GM04504 (cell line): Measurements from ENCODE around the gene UGCG.
"Not testable (repeated sequence)": the region's sequence is repeated elsewhere in the genome, so short reads cannot be mapped to it uniquely, and the experiment has no call there.

Experiments
- DNase-seq: peaks from one replicate; pipeline ENCODE4 v3.0.0-alpha.2; 2012; ENCODE audit warnings: low read depth

The UGCG gene

GRCh38 chr9:111955048-111955447, 58.4 kb downstream of the UGCG start:
- no peak for DNase-seq

- peak; percentile 87 for DNase-seq
Measured at GRCh38 chr9:111957856-111958631, 61.4 kb downstream of the UGCG start.

DNA sequence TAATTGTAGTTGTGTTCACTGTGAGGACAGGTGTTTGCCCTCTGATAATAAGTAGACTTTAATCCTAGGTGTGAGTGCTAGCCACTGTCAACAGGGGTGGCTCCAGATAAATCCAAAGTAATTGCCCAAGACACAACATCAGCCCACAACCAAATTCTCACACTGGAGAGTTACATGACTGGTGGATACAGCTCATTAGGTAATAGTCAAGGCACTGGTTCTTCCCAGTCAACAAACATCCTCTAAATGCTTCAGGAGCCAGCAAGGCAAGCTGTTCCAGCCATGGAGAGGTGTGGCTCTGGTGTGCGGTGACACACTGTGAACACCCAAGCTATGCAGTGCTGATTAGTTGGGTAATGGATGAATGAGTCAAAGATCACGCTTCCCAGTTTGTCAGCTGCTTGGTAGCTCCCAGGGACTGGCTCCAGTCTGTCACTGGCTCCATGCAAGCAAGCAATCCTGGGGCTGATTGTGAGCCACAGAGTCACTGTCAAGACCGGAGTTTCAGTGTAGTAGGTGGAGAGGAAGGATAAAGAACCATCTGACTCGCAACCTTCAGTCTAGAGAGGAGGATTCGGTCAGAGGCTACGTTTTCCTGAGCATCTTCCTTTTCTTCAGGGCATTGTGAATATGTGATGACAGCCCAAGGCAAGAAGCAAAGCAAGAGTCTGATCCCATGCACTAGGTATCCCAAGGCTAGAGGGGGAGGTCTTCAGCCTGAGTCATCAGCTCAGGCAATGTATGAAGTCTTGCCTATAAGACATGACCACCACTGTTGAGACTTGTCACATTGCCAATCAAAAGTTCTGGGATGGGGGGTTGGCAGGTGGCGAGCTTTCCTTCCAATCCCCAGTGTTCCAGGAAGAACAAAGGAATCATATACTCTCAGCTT, 63.1 kb downstream of the UGCG start:
- peak; percentile 96 for DNase-seq

GRCh38 chr9:111960485-111960884, 63.9 kb downstream of the UGCG start:
- DNase-seq, result not testable (repeated sequence)

DNA sequence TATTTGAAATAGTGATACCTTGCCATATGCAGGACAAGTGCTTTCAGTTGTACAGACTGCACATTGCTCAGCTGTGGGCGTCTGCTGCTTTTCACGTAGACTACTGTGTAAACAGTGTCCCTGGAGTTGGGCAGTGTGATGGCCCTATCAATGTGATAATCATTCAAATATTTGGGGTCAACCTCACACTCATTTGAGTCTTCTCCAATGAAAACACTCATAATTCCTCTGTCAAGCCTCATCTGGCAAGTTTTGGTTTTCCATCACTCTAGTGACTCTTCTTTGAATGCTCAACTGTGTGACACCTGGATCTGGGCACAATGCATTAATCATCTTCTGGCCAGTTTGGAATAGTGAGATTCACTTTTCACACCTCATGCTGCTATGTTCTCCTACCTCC, 64.4 kb downstream of the UGCG start:
- DNase-seq, result no peak

- no peak for DNase-seq
Measured at GRCh38 chr9:111961575-111961974, 65.0 kb downstream of the UGCG start.

DNA sequence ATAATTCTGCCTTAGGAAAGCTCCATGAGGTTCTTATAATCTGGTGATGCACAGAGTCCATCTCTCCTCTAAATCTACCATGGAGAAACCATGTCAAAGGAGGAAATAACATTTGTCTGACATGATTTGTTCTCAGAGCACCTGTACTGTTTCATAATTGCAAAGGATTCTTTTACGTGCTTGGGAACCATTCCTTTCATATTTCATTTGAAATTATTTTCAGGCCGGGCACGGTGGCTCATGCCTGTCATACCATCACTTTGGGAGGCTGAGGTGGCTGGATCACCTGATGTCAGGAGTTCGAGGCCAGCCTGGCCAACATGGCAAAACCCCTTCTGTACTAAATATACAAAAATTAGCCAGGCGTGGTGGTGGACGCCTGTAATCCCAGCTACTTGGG, 65.4 kb downstream of the UGCG start:
- no peak for DNase-seq

DNA sequence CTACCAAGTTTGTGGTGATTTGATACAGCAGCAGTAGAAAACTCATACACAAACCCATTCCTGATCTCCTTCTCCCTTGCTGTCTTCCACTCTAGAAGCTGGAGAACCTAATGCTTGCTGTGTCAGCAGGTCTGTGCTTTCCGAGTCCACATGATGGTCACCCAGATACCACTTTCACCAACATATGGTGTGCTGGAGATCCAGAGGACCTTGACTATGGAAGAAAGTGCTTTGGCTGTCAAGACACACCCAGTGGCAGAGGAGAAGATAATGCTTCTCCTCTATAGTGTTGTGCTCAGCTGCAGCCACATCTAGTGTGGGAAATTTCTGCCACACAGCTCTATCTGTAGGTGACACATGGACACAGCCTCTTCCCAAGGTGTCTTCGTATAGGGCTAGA, 67.4 kb downstream of the UGCG start:
- no peak for DNase-seq

DNA sequence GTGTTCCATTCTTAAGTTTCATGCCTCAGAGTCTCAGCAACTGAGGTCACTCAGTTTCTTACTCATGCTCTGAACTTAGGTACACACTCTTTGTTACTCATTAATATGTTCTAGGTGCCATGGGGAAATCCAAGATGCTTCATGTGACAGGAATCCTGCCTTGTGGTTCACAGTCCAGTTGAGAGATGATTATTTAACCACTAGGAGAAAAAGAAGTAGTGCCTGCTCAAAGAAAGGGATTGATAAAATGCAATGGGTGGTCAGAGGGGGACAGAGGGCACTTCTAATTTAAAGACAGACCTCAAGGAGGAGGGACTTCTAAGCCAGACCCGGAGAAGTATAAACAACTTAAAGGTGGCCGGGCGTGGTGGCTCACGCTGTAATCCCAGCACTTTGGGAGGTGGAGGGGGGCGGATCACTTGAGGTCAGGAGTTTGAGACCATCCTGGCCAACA, 69.0 kb downstream of the UGCG start:
- DNase-seq, result peak; percentile 85

- no peak for DNase-seq
Measured at GRCh38 chr9:111966124-111966723, 69.6 kb downstream of the UGCG start.

GRCh38 chr9:111966861-111967291, 70.3 kb downstream of the UGCG start:
- DNase-seq, result no peak

DNA sequence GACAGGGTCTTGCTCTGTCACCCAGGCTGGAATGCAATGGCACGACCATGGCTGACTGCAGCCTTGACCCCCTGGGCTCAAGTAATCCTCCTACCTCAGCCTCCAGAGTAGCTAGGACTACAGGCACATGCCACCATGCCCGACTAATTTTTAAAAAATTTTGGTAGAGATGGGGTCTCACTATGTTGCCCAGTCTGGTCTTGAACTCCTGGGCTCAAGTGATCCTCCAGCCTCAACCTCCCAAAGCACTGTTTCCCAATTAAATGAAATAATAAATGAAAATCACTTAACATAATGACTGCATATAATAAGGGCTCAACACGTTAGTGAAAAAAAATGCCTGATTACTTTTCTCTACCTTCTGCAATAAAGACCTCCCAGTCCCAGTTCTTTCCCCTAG, 71.0 kb downstream of the UGCG start:
- no peak for DNase-seq

DNA sequence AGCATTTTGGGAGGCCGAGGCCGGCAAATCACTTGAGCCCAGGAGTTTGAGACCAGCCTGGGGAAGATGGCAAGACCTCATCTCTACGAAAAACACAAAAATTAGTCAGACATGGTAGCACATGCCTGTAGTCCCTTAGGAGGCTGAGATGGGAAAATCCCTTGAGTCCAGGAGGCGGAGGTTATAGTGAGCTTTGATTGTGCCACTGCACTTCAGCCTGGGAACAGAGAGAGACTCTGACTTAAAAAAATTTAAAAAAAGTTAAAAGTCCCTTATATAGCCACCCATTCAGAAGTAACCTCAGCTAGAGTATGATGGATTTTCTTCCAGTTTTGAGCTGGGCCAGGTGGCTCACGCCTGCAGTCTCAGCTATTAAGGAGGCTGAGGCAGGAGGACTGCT, 72.4 kb downstream of the UGCG start:
- no peak for DNase-seq

DNA sequence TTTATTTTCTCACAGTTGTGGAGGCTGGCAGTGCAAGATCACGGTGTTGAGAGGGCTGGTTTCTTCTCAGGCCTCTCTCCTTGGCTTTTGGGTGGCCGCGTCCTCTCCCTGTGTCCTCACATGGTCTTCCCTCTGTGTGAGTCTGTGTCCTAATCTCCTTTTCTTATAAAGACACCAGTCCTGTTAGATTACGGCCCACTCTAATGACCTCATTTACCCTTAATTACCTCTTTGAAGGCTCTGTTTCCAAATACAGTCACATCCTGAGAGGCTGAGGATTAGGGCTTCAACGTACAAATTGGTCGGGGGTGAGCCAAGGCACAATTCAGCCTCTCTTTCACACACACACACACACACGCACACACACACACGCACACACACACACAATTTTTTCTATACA, 73.0 kb downstream of the UGCG start:
- DNase-seq, result no peak

DNA sequence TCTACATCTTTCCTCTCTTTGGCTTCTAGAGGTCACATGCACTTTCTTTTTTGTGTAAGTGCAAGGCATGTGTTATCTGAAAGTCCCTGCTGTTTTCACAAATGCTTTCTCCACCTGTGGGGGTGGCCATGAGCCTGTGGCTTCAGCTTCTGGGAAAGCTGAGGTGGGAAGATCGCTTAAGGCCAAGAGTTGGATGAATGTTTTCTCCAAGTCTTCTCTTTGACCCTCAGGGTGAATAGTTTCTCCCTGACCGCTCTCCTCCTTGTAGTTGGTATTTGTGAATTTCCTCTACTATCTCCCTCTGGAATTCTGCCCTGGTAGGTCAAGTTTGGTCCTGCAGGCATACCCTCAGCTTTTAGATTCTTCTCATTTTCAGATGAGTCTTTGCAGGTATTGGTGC, 74.2 kb downstream of the UGCG start:
- DNase-seq, result no peak

DNA sequence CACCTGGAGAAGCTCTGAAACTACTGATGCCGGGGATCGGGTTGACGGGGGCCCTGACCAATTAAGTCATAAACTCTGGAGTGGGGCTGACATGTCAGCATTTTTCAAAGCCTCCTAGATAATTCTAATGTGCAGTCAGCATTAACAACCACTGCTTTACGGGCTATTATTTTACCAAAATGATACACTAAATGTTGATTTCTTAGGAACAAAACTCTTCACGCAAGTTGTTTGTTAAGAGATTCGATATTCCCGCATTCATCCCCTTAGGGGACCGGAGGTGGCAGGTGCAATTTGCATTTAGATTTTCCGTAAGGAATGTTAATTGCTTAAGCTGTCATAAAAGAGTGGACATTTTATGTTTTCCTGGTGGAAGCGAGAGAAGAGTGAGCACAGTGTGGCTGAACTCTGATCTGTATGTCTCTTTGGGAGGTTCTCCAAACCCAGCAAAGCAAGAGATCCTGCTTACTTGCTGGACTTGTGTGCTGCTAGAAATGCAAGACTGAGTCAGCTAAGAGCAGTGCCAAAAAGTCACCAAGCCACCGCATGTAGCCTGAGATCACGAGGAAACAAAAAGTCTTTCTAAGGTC, 77.6 kb downstream of the UGCG start:
- DNase-seq, result peak; percentile 59

- no peak for DNase-seq
Measured at GRCh38 chr9:111975709-111976108, 79.1 kb downstream of the UGCG start.

DNA sequence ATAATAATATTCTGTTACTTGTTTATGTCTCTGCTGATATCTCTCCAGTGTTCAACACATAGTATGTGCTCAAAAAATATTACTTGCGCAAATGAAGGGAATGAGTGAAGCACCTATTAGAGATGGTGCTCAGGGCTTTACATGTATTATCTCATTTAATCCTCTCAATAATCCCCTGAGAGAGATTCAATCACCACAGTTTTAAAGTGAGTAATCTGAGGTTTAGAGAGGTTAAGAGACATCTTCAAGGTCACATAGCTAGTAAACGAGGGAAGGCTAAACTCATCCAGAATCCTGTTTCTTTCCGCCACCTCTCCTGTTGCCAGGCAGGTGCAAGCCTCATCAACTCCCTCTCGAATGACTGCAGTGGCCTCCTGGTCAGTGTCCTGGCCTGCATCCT, 82.0 kb downstream of the UGCG start:
- no peak for DNase-seq

DNA sequence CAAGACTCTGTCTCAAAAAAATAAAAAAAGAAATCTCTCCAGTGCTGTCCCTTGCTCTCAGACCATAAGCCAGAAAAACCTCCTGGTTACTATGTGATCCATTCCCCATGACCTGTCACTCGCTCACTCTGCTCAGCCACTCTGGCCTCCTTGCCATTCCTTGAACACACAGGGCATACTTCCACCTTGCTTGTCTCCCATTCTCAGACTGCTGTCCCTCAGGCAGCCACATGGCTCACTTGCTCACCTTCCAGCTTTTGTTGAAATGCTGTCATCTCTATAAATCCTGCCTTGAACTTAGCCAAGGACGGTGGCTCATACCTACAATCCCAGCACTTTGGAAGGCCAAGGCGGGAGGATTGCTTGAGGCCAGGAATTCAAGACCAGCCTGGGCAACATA, 82.9 kb downstream of the UGCG start:
- DNase-seq, result no peak

DNA sequence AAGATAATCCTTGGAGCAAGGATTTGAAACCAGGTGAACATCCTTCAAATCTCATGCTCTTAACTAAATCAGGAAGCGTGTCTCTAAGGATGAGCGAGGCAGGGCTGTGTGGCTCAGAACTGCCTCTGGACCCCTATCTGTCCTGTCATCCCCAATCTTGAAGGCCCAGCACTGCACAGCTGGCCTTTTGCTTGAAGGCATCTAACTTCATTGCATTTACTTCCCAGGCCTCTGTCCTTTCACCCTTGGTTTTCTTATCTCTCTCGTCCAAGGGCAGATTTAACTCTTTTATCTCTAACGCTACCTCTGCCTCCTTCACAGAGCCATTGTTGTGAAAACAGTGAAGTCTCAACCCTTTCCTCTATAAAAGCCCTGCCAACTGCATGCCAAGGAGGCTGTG, 83.8 kb downstream of the UGCG start:
- DNase-seq, result no peak

DNA sequence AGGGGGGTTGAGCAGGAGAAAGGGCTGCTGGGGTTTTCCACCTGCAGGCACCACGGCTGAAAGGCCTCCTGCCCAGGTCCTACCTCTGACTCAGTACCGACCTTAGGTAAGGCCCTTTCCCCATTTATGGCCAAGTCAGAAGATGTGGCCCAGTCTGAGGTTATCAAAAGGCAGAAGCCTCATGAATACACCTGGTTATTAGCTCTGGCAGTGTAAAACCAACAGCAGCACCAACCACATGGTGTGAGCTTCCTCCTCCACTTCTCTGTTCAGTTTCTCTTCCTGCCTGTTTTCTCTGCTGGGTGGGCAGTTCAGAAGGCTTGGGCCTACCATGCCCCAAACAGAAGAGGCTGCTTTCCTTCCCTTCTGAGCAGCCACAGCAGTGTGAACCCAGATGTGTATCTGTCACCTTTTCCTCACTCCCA, 86.9 kb downstream of the UGCG start:
- no peak for DNase-seq

GRCh38 chr9:111984086-111984802, 87.6 kb downstream of the UGCG start:
- DNase-seq, result no peak
